Measurements from ENCODE around the gene VEGFA.

Gene VEGFA

GRCh38 chr6:43797919-43798318 lies 27.9 kb downstream of the VEGFA start:
- no peak for DNase-seq (ENCODE audit: low read depth in 1 of 2, low spot score in 1 of 2)
- H3K4me3 ChIP-seq (replicated peaks; ENCODE audit: insufficient read depth, low read length): no peak overlapping the region
- no peaks in the 10 kb centered on the region for H3K27me3 ChIP-seq (ENCODE audit: insufficient read depth, poor library complexity, severe bottlenecking)
- peak overlapping the region; percentile 92 for H3K27ac ChIP-seq (replicated peaks)
- TF ChIP-seq POLR2AphosphoS5 (IDR thresholded peaks at IDR 0.05; ENCODE audit: low read depth): no peak
- TF ChIP-seq CTCF (IDR thresholded peaks at IDR 0.05; ENCODE audit: insufficient read depth, low read length): no peak
- no peak for TF ChIP-seq GABPA (IDR thresholded peaks at IDR 0.05; ENCODE audit: low read depth)
- TF ChIP-seq REST (IDR thresholded peaks at IDR 0.05; ENCODE audit: insufficient replicate concordance, low read depth): no peak

GRCh38 chr6:43798688-43799444 lies 28.9 kb downstream of the VEGFA start:
- H3K27ac ChIP-seq (replicated peaks): peak overlapping the region; percentile 92

More at GRCh38 chr6:43798688-43799444, 28.9 kb downstream of the VEGFA start:
- Histone ChIP-seq H3K27me3 (ENCODE audit: insufficient read depth, poor library complexity, severe bottlenecking) (no peaks in the 10 kb centered on the region), H3K4me3 (replicated peaks; ENCODE audit: insufficient read depth, low read length) (no peak overlapping the region)
- TF ChIP-seq REST (IDR thresholded peaks at IDR 0.05; ENCODE audit: insufficient replicate concordance, low read depth) (no peak), CTCF (IDR thresholded peaks at IDR 0.05; ENCODE audit: insufficient read depth, low read length) (no peak), SPI1 (IDR thresholded peaks at IDR 0.05; ENCODE audit: borderline replicate concordance, low read depth) (no peak), POLR2AphosphoS5 (IDR thresholded peaks at IDR 0.05; ENCODE audit: low read depth) (no peak), GABPA (IDR thresholded peaks at IDR 0.05; ENCODE audit: low read depth) (no peak)
- peak in 1 of 2 experiments; percentile 77 for DNase-seq (ENCODE audit: low read depth in 1 of 2, low spot score in 1 of 2)

Data from HL-60 (cell line).